Kidney (tissue), 14 donors: ENCODE results near the gene TMEM126B. TPM values are rescaled to one million over a fixed set of nuclear protein-coding genes. Genes with fewer than 3 reads are reported as not detected.

Experiments used
- DNase-seq, 5 donors: peaks; one replicate each; pipeline ENCODE4 v3.0.0-alpha.2; 2013 to 2020
- FAIRE-seq: peaks from 2 replicates; lab custom pipeline; 2012; peaks lifted over from hg19 to GRCh38; lab: Jason Lieb, UNC
- H3K27ac ChIP-seq, 2 donors: one replicate each; pipeline ENCODE4 v1.7.0; 2013; ENCODE audit warnings: low read depth in 2 of 2, low read length in 2 of 2, inconsistent platforms in 1 of 2
- H3K27me3 ChIP-seq: one replicate; pipeline ENCODE4 v1.7.1; 2013; ENCODE audit warnings: low read length, inconsistent platforms; ENCODE audit not compliant: control insufficient read depth, insufficient read depth
- H3K36me3 ChIP-seq, 3 donors: one replicate each; pipeline versions ENCODE4 v1.7.0 to v1.7.1; 2013; ENCODE audit warnings: low read length in 3 of 3, control low read depth in 1 of 3, inconsistent platforms in 1 of 3; ENCODE audit not compliant: insufficient read depth in 3 of 3, control insufficient read depth in 2 of 3
- H3K4me1 ChIP-seq, 3 donors: one replicate each; pipeline versions ENCODE4 v1.7.0 to v1.7.1; 2013; ENCODE audit warnings: low read length in 3 of 3, inconsistent platforms in 1 of 3, low read depth in 1 of 3; ENCODE audit not compliant: control insufficient read depth in 2 of 3, insufficient read depth in 2 of 3
- H3K4me3 ChIP-seq, 3 donors: one replicate each; pipeline versions ENCODE4 v1.7.0 to v1.8.1; 2013; ENCODE audit warnings: low read length in 3 of 3, control low read depth in 1 of 3, inconsistent platforms in 1 of 3
- H3K9ac ChIP-seq, 3 donors: one replicate each; pipeline versions ENCODE4 v1.7.0 to v1.7.1; 2013; ENCODE audit warnings: low read length in 3 of 3, control low read depth in 1 of 3, inconsistent platforms in 1 of 3
- H3K9me3 ChIP-seq, 3 donors: one replicate each; pipeline versions ENCODE4 v1.7.0 to v1.7.1; 2013; ENCODE audit warnings: low read length in 3 of 3, control low read depth in 1 of 3, inconsistent platforms in 1 of 3; ENCODE audit not compliant: control insufficient read depth in 2 of 3, insufficient read depth in 1 of 3
- CTCF ChIP-seq: IDR thresholded peaks from 3 replicates; pipeline ENCODE4 v1.5.1; 2012; ENCODE audit warnings: mild to moderate bottlenecking, moderate library complexity, borderline replicate concordance; ENCODE audit not compliant: insufficient read depth; ENCODE audit errors: extremely low read depth
- intact Hi-C: fragments of 100-400 bp; cut with DNase I; formaldehyde crosslinking; loops from one replicate; pipeline ENCODE4 v1.11.1; 2022
- polyA plus RNA-seq: library from polyadenylated mRNA; stranded (reverse); fragments of 350-450 nt; fragmentation: Illumina TruSeq; extraction: RNeasy Lipid Tissue Mini Kit (QIAGEN cat#74804); gene quantifications from one replicate; pipeline ENCODE4 v1.2.3, GENCODE V29; 2014; ENCODE audit warnings: low read depth, low replicate concordance; ENCODE audit not compliant: insufficient read depth
- total RNA-seq: library from RNA; stranded (reverse); fragmentation: NEBNext Ultra II Directional; extraction: Animal tissue kit (Norgen Biotek cat#: 25700); gene quantifications from one replicate; pipeline ENCODE4 v1.2.1, GENCODE V29; 2021
- donor health status: control.
- donor health status: control.
- donor health status: control.
- donor health status: control.
- donor health status: control.
- donor health status: DM: yes; HTN: yes; CAD: no.
- donor health status: Normal renal cell carcinoma (clear cell type).

Gene TMEM126B
- total and polyA plus RNA-seq, 2 donors from 2014 or later: 51.5 to 54.7 TPM

GRCh38 chr11:85672105-85672902 lies 43.9 kb downstream of the TMEM126B start:
- no peak for DNase-seq
- H3K9me3 ChIP-seq: no peaks in the 10 kb centered on the region
- TF ChIP-seq CTCF: no peak
- H3K27me3 ChIP-seq: no peaks in the 10 kb centered on the region
- no peaks in the 10 kb centered on the region for H3K36me3 ChIP-seq
- H3K4me3 ChIP-seq: no peak overlapping the region
- peaks cover 0 to 4% (median 0%) of the 10 kb centered on the region in 3 donors for H3K4me1 ChIP-seq
- H3K27ac ChIP-seq: no peak overlapping the region
- FAIRE-seq: no peak
- intact Hi-C loops: no loop called here
- no peak overlapping the region for H3K9ac ChIP-seq

- Histone ChIP-seq H3K4me1 (peaks cover 0 to 4% (median 0%) of the 10 kb centered on the region in 3 donors), H3K27me3 (no peaks in the 10 kb centered on the region), H3K27ac (no peak overlapping the region), H3K9ac (no peak overlapping the region), H3K9me3 (no peaks in the 10 kb centered on the region), H3K4me3 (no peak overlapping the region), H3K36me3 (no peaks in the 10 kb centered on the region)
- no peak for DNase-seq
- no peak for FAIRE-seq
- intact Hi-C loops: no loop called here
- TF ChIP-seq CTCF: no peak
These were observed 45.0 kb downstream of the TMEM126B start for GRCh38 chr11:85673393-85673792.

GRCh38 chr11:85679576-85679975 lies 51.2 kb downstream of the TMEM126B start:
- H3K4me1 ChIP-seq: peaks cover 0 to 9% (median 0%) of the 10 kb centered on the region in 3 donors
- no peak overlapping the region for H3K4me3 ChIP-seq
- H3K9me3 ChIP-seq: no peaks in the 10 kb centered on the region
- no peak for FAIRE-seq
- no peak for DNase-seq
- H3K36me3 ChIP-seq: no peaks in the 10 kb centered on the region
- intact Hi-C loops: no loop called here
- no peak overlapping the region for H3K9ac ChIP-seq
- no peaks in the 10 kb centered on the region for H3K27me3 ChIP-seq
- TF ChIP-seq CTCF: no peak
- no peak overlapping the region for H3K27ac ChIP-seq
